GM12891 (cell line): ENCODE measurements around the gene NGDN.

Source experiments
- POLR2A ChIP-seq: IDR thresholded peaks from 2 replicates; pipeline ENCODE4 v1.6.1; 2011; ENCODE audit warnings: low read depth, low read length, control low read depth
- POLR2AphosphoS5 ChIP-seq: IDR thresholded peaks from 2 replicates; pipeline ENCODE4 v1.6.1; 2011; ENCODE audit warnings: low read depth, low read length, control low read depth
- POU2F2 ChIP-seq: IDR thresholded peaks from 2 replicates; pipeline ENCODE4 v1.6.1; 2011; ENCODE audit warnings: low read depth, mild to moderate bottlenecking, control low read depth, low read length, moderate library complexity
- SPI1 ChIP-seq: IDR thresholded peaks from 2 replicates; pipeline ENCODE4 v1.6.1; 2011; ENCODE audit warnings: low read depth, low read length, control low read depth
- TAF1 ChIP-seq: IDR thresholded peaks from 2 replicates; pipeline ENCODE4 v1.6.1; 2011; ENCODE audit warnings: low read depth, low read length, control low read depth

DNA sequence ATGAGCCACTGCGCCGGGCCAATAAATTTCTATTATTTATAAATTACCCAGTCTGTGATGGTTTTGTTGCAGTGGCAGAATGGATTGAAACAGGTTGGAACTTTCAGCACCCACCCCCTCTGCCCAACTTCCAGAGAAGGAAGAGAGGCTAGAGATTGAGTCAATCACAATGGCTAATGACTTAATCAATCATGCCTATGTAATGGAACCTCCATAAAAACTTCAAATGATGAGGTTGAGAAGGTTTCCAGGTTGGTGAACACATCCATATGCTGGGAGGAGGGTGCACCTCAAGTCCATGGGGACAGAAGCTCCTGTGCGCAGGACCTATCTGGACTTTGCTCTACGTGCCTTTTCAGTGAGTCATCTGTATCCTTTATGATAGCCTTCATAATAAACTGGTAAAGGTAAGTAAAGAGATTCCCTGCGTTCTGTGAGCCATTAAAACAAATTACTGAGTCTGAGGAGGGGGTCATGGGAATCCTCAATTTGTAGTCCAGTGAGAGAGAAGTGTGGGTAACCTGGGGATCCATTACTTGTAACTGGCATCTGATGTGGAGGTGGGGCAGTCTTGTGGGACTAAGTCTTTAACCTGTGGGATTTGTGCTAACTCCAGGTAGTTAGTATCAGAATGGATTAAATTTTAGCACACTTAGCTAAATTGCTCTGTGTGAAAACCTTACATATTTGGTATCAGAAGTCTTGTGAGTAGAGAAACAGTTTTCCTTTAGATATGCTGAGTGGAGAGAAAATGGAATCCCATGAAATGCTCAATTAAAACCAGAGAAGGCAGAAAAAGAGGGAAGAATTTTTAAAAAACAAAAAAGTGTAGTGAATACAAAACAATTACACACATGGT is 11.7 kb upstream of the NGDN start:
- TF ChIP-seq POLR2A (no peak), POU2F2 (no peak), TAF1 (no peak), POLR2AphosphoS5 (no peak), SPI1 (no peak)
